HL-60 (cell line): Measurements from ENCODE around the gene CHMP5.

Experiments used
- CTCF ChIP-seq: IDR thresholded peaks from one replicate; pipeline ENCODE4 v1.5.1; 2011; ENCODE audit warnings: low read length, control low read depth, inconsistent platforms; ENCODE audit not compliant: insufficient read depth
- GABPA ChIP-seq: IDR thresholded peaks from 2 replicates; pipeline ENCODE4 v1.6.1; 2012; ENCODE audit warnings: low read depth
- POLR2AphosphoS5 ChIP-seq: IDR thresholded peaks from 2 replicates; pipeline ENCODE4 v1.6.1; 2012; ENCODE audit warnings: low read depth
- REST ChIP-seq: IDR thresholded peaks from 2 replicates; pipeline ENCODE4 v1.6.1; 2012; ENCODE audit warnings: low read depth; ENCODE audit not compliant: insufficient replicate concordance

- TF ChIP-seq CTCF (no peak), POLR2AphosphoS5 (no peak), REST (no peak), GABPA (no peak)
These were observed 489 bp downstream of the CHMP5 start for GRCh38 chr9:33265211-33265865.
